ENCODE results near the gene ALK. TPM values are rescaled to one million over a fixed set of nuclear protein-coding genes. Genes with fewer than 3 reads are reported as not detected.

Gene ALK
- total and polyA plus RNA-seq, 2 donors (not counting 1 experiment from before 2014, with no cell fraction given): not detected

DNA sequence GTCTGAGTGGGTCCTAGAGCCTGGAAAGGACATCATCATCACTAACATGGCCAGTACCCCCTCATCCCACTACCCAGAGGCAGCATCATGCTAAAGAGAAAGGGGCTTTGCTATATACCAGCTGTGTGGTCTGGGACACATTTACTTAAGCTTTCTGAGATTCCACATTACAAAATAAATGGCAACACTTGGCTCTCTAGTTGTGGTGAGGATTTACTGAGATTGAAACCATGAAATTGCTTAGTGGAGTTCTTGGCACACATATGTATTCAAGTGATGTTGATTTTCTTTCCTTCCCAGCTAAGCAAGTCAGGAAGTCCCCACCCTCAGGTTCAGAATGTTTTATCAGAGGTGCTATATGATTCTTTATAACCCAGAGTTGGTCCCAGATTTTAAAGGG is 444.2 kb downstream of the ALK start:
- Histone ChIP-seq H3K79me2 (ENCODE audit: control insufficient read depth, insufficient read depth, low read length) (no peaks in the 10 kb centered on the region), H3K27ac (ENCODE audit: low read length in 2 of 2) (no peak overlapping the region), H3K4me3 (ENCODE audit: control extremely low read depth in 1 of 5, extremely low read depth in 1 of 5, insufficient read depth in 1 of 5, low read depth in 2 of 5, low read length in 4 of 5) (no peak overlapping the region), H3K36me3 (replicated peaks in 1 of 2; ENCODE audit: control extremely low read depth in 1 of 2, control insufficient read depth in 1 of 2, extremely low read depth in 1 of 2, insufficient read depth in 2 of 2, low read length in 1 of 2) (no peaks in the 10 kb centered on the region), H3K27me3 (replicated peaks in 1 of 4; ENCODE audit: control extremely low read depth in 1 of 4, control insufficient read depth in 3 of 4, insufficient read depth in 4 of 4, low read length in 3 of 4) (no peaks in the 10 kb centered on the region), H3K4me1 (ENCODE audit: control insufficient read depth in 2 of 2, insufficient read depth in 2 of 2, low read length in 2 of 2) (no peaks in the 10 kb centered on the region), H3K9me3 (ENCODE audit: control extremely low read depth in 1 of 3, control insufficient read depth in 2 of 3, insufficient read depth in 1 of 3, low read length in 2 of 3) (peaks cover 0 to 2% (median 0%) of the 10 kb centered on the region in 3 donors), H4K20me1 (ENCODE audit: control insufficient read depth, insufficient read depth, low read length, poor library complexity, severe bottlenecking) (no peaks in the 10 kb centered on the region), H2AFZ (ENCODE audit: insufficient read depth, low read depth, low read length, poor library complexity, severe bottlenecking) (no peak overlapping the region), H3K9ac (ENCODE audit: low read length) (no peak overlapping the region), H3K4me2 (replicated peaks; ENCODE audit: low read depth, low read length, poor library complexity, severe bottlenecking) (no peak overlapping the region)
- ChIA-PET CTCF (no interaction called here), POLR2A (no interaction called here)
- intact Hi-C loops (cut with micrococcal nuclease): no loop called here
- Mint-ChIP-seq H3K4me1 (no peaks in the 10 kb centered on the region), H3K27me3 (peaks cover 4% of the 10 kb centered on the region), H3K9me3 (ENCODE audit: insufficient read depth) (no peaks in the 10 kb centered on the region), H3K4me3 (no peak overlapping the region), H3K27ac (no peak overlapping the region)
- no peak for TF ChIP-seq EZH2 (IDR thresholded peaks at IDR 0.05; ENCODE audit: borderline replicate concordance, insufficient read depth, low read depth, low read length, poor library complexity, severe bottlenecking)
- TF ChIP-seq, protein P1, sequence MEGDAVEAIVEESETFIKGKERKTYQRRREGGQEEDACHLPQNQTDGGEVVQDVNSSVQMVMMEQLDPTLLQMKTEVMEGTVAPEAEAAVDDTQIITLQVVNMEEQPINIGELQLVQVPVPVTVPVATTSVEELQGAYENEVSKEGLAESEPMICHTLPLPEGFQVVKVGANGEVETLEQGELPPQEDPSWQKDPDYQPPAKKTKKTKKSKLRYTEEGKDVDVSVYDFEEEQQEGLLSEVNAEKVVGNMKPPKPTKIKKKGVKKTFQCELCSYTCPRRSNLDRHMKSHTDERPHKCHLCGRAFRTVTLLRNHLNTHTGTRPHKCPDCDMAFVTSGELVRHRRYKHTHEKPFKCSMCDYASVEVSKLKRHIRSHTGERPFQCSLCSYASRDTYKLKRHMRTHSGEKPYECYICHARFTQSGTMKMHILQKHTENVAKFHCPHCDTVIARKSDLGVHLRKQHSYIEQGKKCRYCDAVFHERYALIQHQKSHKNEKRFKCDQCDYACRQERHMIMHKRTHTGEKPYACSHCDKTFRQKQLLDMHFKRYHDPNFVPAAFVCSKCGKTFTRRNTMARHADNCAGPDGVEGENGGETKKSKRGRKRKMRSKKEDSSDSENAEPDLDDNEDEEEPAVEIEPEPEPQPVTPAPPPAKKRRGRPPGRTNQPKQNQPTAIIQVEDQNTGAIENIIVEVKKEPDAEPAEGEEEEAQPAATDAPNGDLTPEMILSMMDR (IDR thresholded peaks at IDR 0.05): no peak
- DNase-seq (no peak), ATAC-seq (ENCODE audit: low read depth) (no peak)

DNA sequence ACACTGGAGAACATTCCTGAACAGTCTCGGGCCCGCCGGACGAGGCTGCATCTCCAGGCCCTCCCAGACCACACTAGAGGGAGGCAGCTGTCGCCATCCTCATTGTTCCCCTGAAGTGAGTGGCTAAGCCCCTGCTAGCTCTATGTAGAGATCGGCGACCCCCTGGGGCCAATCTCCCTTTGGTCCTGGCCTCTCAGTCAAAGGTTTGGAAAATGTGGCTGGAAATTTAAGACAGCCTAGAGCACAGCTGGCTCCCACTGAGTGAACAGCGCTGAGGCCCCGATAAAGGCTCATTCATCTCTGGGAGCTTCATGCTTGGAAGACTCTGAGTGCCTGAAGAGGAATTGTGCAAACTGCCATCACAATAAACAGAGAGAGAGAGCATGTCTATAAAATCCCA is 445.9 kb downstream of the ALK start:
- ATAC-seq (ENCODE audit: low read depth) (no peak), DNase-seq (no peak)
- Histone ChIP-seq H3K79me2 (ENCODE audit: control insufficient read depth, insufficient read depth, low read length) (no peaks in the 10 kb centered on the region), H3K4me1 (ENCODE audit: control insufficient read depth in 2 of 2, insufficient read depth in 2 of 2, low read length in 2 of 2) (no peaks in the 10 kb centered on the region), H3K9ac (ENCODE audit: low read length) (no peak overlapping the region), H3K27me3 (replicated peaks in 1 of 4; ENCODE audit: control extremely low read depth in 1 of 4, control insufficient read depth in 3 of 4, insufficient read depth in 4 of 4, low read length in 3 of 4) (no peaks in the 10 kb centered on the region), H3K36me3 (replicated peaks in 1 of 2; ENCODE audit: control extremely low read depth in 1 of 2, control insufficient read depth in 1 of 2, extremely low read depth in 1 of 2, insufficient read depth in 2 of 2, low read length in 1 of 2) (no peaks in the 10 kb centered on the region), H2AFZ (ENCODE audit: insufficient read depth, low read depth, low read length, poor library complexity, severe bottlenecking) (no peak overlapping the region), H3K4me3 (ENCODE audit: control extremely low read depth in 1 of 5, extremely low read depth in 1 of 5, insufficient read depth in 1 of 5, low read depth in 2 of 5, low read length in 4 of 5) (no peak overlapping the region), H3K27ac (ENCODE audit: low read length in 2 of 2) (no peak overlapping the region), H3K9me3 (ENCODE audit: control extremely low read depth in 1 of 3, control insufficient read depth in 2 of 3, insufficient read depth in 1 of 3, low read length in 2 of 3) (peaks cover 0 to 2% (median 0%) of the 10 kb centered on the region in 3 donors), H4K20me1 (ENCODE audit: control insufficient read depth, insufficient read depth, low read length, poor library complexity, severe bottlenecking) (no peaks in the 10 kb centered on the region), H3K4me2 (replicated peaks; ENCODE audit: low read depth, low read length, poor library complexity, severe bottlenecking) (no peak overlapping the region)
- TF ChIP-seq, protein P1 (IDR thresholded peaks at IDR 0.05): no peak
- no peak for TF ChIP-seq EZH2 (IDR thresholded peaks at IDR 0.05; ENCODE audit: borderline replicate concordance, insufficient read depth, low read depth, low read length, poor library complexity, severe bottlenecking)
- H3K27ac Mint-ChIP-seq: no peak overlapping the region
- CTCF ChIA-PET: no interaction called here
- H3K9me3 Mint-ChIP-seq (ENCODE audit: insufficient read depth): peaks cover under 1% of the 10 kb centered on the region
- no peaks in the 10 kb centered on the region for H3K4me1 Mint-ChIP-seq
- POLR2A ChIA-PET: no interaction called here
- H3K27me3 Mint-ChIP-seq: peaks cover 2% of the 10 kb centered on the region
- 93% methylated on average over 8 of the region's 9 CpGs for WGBS (ENCODE audit: insufficient coverage)
- intact Hi-C loops (cut with micrococcal nuclease): no loop called here
- H3K4me3 Mint-ChIP-seq: no peak overlapping the region
